Measurements from ENCODE around the gene SELENOS.
A peak's percentile ranks its signal among the peaks of the same experiment; 100 is the strongest.

Gene SELENOS, protein sequence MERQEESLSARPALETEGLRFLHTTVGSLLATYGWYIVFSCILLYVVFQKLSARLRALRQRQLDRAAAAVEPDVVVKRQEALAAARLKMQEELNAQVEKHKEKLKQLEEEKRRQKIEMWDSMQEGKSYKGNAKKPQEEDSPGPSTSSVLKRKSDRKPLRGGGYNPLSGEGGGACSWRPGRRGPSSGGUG
- 29.0 to 51.1 (median 46.6) reads per million in 4 donors for total RNA-seq

DNA sequence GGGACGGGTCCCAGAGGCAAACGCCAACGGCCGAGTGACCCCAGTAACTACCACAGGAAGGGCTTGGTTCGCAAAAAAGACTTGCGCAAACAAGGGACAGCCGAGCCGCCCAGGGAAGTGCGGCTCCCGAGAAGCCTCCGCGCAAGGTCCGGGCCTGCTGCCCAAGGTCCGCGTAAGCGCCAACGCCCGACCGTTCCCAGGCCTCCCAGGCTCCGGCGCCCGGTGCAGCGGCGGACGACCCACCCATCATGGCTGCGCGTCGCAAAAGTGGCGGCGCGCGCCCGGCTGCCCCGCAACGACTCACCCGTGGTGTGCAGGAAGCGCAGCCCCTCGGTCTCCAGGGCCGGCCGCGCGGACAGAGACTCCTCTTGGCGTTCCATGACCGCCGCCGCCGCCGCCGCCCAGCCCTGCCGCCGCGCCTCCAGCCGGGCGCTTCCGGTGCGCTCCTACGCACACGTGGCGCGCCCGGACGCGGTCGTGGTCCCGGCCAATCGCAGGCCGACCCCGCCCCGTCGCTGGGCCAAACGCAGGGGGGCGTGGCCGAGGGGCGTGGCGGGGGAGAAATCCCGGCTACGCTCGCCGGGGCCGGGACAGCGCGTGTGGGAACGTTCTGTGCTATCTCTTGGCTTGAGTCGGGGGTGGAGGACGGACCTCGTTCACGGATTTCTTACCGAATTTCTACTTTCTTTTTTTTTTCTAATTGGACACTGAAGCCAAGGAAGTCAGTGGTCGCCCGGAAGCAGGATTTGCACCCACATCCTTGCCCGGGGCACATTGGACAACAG is at the start of gene SELENOS:
TSS of gene SELENOS (minus strand) at position 448 of the 785 bp plus-strand sequence. CDS start at position 380, 68 bp downstream.
- peak; percentile 82 to 90 (median 85) for DNase-seq

DNA sequence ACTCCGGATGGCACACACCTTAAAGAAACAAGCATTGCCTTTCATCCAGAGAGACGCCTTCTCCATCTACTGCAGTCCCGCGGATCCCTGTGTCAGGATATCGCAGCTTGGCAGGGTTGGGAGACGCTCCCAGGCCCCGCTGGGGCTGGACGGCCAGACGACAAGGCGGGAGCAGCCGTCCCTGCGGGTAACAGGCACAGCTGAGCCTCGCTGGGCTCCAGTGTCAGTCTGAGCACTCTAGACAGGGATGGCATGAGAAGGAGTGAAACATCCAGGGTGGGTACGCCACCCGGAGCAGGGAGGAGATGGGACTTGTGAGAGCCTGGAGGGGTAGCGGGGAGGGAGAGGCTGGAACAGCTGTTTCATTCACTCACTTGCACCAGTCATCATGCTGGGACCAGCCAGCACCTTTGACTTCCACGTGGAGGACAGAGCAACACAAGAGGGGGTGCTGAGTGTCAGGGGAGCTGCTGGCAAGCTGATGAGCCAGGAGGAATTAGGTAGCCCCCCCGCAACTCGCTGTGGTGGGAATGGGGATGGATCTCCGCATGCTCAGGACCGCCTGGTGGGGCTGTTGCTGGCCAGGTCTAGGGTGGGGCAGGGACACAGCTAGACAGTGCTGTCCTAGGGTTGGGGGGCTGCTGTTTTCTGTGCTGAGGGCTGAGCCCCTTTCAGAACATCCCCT is 49.3 kb upstream of the SELENOS start:
- no peak for DNase-seq

DNA sequence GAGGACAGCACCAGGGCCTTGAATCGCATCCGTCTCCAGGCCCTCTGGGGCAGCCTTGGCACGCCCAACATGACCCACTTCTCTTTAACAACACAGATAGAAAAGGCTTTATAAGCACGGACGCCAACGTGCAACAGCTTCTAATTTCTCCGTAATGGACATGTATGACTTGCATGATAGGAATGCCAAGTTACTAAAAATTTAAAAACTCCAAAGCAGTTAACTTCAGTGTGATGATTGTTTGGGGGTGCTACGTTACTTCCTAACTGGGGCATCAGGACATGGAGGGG is 48.7 kb upstream of the SELENOS start:
- DNase-seq: no peak

DNA sequence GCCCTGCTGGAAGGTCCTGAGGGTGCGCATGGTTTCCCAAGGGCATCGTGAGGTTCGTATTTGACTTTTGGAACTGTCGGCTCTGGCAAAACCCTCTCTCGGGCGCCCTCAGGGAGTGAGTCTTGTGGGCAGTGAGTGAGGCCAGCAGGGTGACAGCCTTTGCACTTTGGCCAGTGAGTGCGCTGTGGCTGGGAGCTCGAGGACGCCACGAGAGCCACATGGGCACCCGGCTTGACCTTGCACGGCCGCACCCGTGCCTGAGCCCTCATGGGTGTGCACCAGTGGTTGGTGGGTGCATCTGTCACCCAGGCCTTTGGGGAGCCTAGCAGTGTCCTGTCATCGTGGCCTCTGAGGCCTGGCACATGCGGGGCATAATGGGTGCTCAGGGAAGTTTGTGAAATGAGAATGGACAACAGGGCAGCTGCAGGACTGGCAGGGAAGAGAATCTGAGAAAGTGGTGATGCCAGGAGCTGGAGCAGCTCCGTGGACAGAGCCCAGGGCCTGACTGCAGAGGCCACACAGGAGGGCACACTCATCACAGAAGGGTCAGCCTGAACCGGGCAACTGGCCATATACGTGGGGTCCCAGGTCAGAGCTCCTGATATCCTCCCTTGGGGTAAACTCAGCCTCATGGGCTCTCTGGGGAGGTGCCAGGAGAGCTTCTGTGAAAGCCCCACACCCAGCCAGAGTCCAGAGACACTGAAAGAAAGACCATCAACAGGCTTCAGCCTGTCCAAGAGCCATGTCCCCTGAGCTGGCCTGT is 48.2 kb upstream of the SELENOS start:
- DNase-seq: no peak

DNA sequence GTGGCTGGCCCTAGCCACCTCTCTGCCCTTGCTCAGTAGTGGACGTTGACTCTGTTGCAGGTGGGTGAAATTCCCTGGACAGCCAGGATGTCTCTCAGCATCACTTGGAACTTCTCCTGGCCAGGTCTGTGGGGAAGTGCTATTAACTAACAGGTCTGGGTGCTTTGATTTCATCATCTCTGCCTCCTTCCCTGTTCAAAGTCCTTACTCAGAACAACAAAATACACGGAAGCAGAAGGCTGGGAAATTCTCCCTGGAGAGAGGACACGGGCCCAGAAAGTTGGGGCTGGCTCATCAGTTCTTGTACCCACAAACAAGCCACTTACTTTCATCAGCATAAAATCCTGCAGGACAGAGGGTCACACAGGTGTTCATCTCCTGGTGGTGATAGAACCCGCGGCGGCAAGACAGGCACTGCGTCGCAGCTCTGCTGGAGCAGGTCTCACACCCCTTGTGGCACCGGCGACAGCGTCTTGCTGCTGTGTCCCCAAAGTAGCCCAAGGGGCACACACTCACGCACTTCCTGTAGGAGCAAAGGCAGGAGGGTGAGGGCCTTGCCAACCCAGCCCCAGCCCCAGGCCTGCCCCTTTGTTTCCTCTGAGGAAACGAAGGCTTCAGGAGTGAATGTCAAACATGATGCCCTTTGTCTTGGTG is 47.4 kb upstream of the SELENOS start:
- no peak for DNase-seq

DNA sequence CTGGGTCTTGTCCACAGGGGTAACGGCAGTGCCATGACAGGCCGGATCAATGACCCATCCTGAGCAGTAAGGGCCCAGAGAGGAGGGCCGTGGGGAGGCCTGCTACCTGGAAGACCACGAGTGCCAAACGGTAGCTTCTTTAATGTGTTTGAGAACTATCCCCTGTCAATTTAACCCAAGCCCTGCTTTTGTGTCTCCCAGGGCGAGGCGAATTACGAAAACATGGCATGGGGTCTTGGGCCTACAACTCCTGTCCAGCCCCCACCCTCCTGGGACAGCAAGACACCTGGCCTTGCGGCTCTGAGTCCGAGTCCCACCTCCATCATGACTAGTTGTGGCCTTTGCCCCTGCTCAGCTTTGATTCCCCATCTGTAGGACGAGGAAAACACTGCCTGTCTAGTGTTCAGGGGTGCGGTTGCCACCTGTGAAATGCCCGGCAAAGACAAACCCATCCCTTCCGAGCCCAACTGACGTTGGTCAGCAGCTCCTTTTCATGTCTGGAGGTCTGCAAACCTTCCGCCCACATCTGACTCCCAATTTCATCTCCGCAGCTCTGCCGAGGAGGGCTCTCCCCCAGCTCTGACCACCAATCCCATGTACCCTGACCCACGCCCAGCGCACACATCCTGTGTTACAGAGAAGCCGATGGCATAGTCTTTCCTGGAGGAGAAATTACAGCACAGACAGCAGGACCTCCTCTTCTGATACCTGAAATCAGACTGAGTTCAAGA is 46.7 kb upstream of the SELENOS start:
- no peak for DNase-seq

DNA sequence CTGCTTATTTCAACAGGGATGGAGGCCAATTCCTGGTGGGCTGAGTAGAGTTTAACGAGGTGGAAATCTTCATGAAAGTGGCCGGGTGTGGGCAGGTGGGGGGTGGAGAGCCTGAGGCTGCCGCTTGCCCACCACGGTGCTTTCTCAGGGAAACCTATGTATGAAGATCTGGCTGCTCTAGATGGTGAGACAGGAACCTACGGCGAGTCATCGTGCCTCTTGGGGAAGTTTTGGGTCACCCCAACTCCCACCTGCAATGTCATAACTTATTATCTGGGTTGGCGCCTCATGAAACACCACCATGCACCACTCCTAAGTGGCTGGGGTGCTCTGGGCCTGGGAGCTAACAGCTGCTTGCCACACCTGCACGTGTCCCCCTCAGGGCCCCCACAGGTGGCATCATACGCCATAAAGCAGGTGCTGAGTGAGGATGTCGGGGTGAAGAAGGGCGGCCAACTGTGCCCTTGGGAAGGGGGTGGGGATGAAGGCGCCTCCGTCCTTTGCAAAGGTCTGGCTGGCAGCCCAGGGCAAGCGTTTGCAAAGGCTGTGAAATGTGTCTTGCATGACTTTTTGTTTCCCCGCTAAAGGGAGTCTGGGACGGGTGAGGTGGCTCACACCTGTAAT is 45.7 kb upstream of the SELENOS start:
- no peak for DNase-seq

DNA sequence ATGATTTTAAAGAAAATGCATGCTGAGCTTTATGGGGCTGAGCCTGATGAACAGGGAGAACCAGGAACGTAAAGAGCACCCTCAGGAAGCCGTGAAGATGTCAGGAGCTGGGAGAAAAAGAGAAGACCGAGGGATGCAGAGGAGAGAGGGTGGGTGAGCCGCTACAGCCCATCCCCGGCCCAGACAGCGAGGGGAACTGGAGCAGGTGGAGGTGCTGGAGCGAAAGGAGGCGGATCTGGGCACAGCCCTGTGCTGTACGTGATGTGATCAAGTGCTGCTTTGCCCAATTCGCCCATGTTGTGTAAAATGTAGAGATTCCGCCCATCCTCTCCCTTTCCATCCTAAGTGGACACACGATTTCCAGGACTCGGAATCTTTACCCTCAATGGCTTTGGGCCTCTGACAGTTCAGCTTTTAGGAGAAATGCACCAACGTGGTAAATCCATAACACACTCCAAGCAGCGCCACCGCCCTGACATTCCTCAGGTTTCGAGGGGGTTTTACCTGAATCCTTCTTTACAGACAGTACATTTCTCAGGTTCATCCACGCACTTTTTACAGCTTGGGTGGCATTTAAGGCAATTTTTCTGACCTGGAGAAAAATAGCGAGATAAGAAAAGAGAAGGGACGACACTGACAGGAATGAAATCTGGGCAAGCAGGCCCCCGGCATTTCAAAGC is 44.9 kb upstream of the SELENOS start:
- DNase-seq: no peak

DNA sequence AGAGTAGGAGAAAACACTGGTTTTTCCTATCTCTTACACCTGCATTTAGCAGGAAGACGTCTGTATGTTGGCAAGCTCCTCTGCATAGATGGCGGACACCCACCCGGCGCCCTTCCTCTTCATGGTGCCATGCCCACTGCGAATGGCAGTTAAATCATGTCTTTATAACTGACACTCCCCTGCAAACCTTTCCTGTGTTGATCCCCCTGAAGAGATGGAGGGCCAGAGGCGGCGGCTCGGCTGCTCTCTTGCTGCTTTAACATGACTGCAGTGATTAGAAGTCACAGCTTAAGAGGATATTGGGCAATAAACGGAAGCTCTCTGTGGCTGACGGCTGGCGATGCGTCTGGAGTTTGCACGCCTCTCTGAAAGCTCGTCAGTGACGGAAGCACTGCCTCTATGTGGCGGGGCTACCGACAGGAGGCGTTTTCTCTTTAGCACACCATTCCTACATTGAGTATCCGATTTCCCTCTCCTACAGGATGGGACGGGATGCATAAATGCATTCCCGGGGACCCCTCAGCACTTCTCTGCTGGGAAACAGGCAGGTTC is 43.3 kb upstream of the SELENOS start:
- DNase-seq: peak in 3 of 5 donors; percentile 39 to 92 (median 40)

DNA sequence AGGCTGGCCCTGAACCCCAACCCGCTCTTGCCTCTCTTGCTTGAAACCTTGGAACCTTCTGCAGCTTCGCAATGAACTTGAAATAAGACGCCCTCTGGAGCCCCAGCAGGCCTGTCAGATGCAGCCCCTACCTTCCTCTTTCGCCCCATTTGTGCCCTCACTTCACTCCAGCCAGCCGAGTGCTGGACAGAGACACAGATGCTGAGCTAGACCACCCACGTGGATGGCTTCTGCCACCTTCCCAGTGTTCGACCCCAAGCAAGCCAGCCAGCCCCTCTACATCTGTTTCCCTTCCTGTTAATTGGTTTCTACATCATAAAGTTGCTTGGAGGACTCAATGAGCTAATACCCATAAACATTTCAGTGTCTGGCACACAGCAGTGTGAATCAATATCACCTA is 41.6 kb upstream of the SELENOS start:
- DNase-seq: no peak

DNA sequence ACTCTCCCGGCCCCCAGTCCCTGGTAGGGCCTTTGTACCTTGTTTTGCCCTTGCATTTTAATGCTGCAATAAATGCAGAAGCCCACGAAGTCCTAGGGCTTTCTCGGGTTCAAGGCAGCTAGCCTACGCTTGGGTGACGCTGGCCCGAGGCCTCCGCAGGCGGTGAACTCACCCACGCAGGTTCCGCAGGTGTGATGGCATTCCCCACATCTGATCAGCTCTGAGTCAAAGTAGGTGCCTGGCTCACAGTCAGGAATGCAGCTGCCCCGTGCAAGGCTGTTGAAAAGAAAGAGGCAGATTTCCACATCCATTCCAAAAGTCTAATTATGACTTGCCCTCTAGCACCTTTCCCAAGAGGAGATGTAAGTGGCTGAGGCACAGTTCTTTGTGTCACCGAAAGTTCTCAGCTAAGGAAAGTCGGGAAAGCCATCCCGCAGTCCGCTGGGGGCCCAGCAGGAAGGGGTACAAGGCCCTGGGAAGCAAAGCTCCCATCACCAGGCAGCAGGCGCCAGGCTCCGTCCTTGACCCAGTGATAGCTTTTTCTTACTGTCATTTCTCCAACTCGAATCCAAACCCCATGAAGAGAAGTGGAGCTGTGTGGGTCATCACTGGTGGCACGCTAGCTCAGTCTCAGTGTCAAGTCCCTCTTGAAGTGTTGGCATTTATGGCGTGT is 41.0 kb upstream of the SELENOS start:
- DNase-seq: no peak

DNA sequence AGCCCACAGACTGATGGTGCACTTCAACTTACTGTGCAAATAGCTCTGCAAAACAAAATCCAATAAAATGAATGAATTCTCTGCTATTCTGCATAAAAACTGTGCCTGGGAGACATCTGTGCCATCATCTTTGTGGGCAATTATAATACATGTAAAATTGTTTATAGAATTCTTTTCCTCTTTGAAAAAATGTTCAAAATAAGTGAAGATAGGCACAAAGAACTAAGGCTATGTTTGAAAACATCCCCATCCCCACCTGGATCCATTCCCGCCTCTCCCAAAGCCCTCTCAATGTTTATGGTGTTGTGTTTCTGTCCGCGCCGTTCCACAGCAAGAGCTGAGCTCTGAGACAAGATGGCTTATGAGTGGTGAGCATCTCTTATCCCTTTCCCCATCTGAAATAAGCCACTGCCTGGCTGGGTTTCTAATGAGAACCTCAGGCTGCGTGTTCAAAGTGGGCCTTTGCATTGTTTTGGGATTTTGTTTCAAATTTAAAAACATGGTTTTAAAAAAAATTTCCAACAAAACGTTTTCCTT is 40.1 kb upstream of the SELENOS start:
- no peak for DNase-seq

DNA sequence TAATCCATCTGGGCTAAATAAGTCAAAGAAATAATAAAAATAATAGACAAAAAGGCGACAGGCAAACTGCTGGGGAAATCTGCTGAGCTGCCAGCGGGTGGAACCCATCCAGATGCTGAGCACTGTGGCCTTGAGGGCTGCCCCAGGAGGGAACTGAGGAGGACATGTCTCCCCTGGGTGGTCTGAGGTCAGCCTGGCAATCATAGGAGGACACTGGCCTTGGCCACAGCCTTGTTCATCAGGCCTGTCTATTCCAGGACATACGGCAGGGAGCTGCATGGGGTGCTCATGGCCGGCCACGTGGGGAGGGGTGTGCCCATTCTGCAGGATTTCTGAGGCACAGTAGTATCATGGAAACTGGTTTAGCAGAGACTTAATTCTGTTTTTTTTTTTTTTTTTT is 39.2 kb upstream of the SELENOS start:
- DNase-seq: no peak

DNA sequence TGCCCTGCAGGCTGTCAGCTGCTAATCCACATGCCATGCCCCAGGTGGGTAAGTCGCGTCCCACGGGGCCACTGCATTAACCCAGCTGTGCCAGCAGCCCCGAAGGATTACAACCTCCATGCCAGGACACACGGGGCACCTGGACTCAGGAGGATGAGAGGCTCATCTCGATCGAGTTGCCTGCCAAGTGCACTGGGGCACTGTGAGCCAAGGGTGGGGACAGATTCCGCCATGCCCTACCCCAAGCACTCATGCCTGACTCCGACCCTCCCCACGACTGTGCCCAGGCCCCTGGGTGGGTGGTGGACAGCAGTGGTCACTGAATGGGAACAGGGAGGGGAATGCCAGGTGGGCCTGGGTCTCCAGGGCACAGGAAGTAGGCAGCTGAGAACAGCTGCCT is 38.5 kb upstream of the SELENOS start:
- no peak for DNase-seq

DNA sequence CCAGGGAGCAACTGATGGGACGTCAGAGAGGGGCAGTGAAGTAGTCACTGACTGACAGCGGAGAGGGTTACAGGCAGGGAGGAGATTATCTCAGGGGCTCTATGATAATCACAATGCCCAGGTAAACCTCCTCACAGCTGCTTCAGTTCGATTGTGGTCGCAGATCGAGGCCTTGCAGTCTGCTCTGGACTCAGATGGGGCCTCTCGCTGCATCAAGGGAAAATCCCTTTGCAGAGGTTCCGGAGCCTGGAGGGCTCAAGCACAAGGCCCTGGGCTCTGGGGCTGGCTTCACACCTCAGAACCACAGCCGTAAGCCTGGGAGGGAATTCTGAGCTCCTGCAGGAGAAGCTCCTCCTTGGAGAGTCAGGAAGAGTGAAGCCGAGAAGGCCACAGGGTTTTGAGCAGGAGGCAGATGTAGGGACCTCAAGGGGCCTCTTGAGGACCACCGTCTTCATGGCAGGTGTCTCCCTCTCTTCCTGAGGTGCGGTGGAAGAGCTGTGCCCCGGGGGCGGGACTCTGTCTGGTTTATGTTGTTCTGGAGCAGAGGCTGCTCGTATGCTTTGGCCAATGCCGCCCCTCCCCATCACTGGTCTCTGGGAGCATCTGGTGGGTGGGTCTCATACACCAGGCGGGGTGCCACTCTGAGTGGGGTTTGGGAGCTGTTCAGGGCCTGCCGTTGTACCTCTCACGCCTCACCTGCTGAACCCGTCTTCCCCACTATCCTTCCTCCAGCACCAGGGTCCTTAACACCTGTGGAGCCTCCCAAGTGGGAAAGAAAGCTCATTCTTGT is 37.2 kb upstream of the SELENOS start:
- no peak for DNase-seq

DNA sequence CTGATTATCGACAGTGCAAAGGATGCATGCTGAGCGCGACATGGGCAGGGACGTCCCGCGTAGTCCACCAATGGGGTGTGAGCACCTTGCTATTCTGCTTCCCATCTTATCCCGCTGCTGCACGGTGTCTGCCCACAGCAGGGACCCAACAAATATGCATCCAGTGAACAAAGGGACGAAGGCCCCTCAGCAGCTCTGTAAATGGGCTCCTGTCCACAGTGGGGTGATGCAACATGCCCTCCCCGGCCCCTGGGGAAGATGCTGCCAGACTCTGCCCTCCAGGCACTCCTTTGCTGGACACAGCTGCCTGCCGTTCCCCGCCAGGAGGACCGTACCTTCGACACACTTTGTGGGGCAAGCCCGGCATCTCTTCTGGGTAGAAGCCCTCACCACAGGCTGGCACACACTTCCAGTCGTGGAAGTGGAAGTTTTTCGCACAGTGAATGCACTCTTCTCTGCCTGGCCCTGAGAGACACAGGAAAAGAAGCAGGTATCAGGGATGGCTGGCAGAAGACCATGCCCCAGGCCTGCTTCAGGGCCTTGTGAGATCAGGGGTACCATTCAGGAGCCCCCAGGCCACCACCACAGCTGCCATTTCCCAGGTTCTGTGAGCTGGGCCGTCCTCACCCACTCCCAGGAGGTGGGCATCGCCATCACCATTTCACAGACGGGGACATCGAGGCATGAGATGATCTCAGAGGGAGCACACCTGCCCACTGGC is 35.9 kb upstream of the SELENOS start:
- DNase-seq: no peak

DNA sequence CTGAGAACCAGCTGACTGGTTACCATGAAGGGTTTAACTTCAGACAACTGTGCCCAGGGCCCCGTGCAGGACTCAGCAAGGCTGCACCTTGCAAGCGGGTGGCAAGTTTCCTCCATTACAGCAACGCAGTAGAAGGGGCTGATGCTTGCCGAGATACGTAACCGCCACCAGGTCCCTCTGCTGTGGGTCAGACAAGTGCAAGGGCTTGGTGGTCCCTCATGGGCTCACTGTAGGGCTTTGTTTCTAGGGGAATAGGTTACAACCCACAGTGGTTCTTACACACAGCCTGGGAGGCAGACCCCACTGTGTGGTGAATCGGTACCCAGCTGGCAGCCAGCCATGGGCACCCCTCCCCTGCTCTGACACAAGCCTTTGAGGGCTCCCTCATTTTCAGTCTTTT is 33.2 kb upstream of the SELENOS start:
- no peak for DNase-seq

DNA sequence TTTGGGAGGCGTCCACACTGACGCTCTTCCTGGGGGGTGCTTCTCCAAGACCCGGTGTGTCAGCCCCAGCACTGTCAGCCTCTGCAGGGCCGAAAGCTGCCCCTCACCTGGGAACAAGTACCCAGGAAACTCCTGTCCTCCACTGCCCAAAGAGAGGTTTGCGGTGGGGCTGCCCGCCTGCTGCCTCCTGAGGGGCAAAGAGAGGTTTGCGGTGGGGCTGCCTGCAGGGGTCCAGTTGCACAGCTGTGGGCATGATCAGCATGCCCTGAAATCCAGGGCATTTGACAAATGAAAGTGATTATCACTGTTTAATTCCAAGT is 32.8 kb upstream of the SELENOS start:
- DNase-seq: no peak

All from T-helper 1 cell (primary cell).